ENCODE results near the gene ERBB4. TPM values are rescaled to one million over a fixed set of nuclear protein-coding genes. Genes with fewer than 3 reads are reported as not detected.

Gene ERBB4
- total RNA-seq, 1 experiment from 2014 or later, result 0.04 TPM

- H3K27me3 ChIP-seq (ENCODE audit: insufficient read depth, low read length), result no peaks in the 10 kb centered on the region
- no peak overlapping the region for H4K5ac ChIP-seq (ENCODE audit: insufficient read length, low read depth, low read length)
- H3K56ac ChIP-seq (ENCODE audit: insufficient read length, low read depth, low read length), result no peak overlapping the region
- H3K27ac ChIP-seq (ENCODE audit: insufficient read length, low read depth, low read length), result no peak overlapping the region
- H3T11ph ChIP-seq (ENCODE audit: low read length), result no peak overlapping the region
- DNase-seq, result no peak
- H3K27me3 Mint-ChIP-seq (ENCODE audit: low read depth), result no peaks in the 10 kb centered on the region
- H3K23ac ChIP-seq (ENCODE audit: insufficient read length, low read depth, low read length), result no peak overlapping the region
- H3K4me1 Mint-ChIP-seq, result 0 out of 4 replicates have a peak, but pooled peaks cover 0 to 5% of the 10 kb centered on the region in 2 experiments
- H4K8ac ChIP-seq (replicated peaks; ENCODE audit: insufficient read length, low read depth, low read length), result no peak overlapping the region
- H3K18ac ChIP-seq (ENCODE audit: insufficient read length, low read depth, low read length), result no peak overlapping the region
- no peak overlapping the region for H3K4ac ChIP-seq (ENCODE audit: low read depth, low read length)
- no peak overlapping the region for H2BK5ac ChIP-seq (ENCODE audit: insufficient read length, low read length)
- no peaks in the 10 kb centered on the region for H3K9me3 Mint-ChIP-seq
- no peaks in the 10 kb centered on the region for H3K79me2 ChIP-seq (ENCODE audit: insufficient read depth, low read length)
- no peak overlapping the region for H3K9ac ChIP-seq (ENCODE audit: extremely low read depth, insufficient read length, low read length)
- no peaks in the 10 kb centered on the region for H3K23me2 ChIP-seq (ENCODE audit: insufficient read length, low read depth, low read length, poor library complexity, severe bottlenecking)
- no peaks in the 10 kb centered on the region for H3K9me3 ChIP-seq (ENCODE audit: control insufficient read depth, low read depth, low read length)
- no peak overlapping the region for H3K4me2 ChIP-seq (ENCODE audit: insufficient read depth, insufficient read length, low read length)
- H3K4me3 Mint-ChIP-seq, result no peak overlapping the region
- H3K79me1 ChIP-seq (ENCODE audit: insufficient read depth, low read depth, low read length, poor library complexity, severe bottlenecking), result no peaks in the 10 kb centered on the region
- H2BK12ac ChIP-seq (ENCODE audit: insufficient read length, low read depth, low read length), result no peak overlapping the region
- H2BK120ac ChIP-seq (ENCODE audit: low read depth, low read length, poor library complexity, severe bottlenecking), result no peak overlapping the region
- H2AFZ ChIP-seq (ENCODE audit: low read length), result no peak overlapping the region
- no peaks in the 10 kb centered on the region for H4K20me1 ChIP-seq (ENCODE audit: control insufficient read depth, insufficient read depth, insufficient read length)
- no peak overlapping the region for H2AK5ac ChIP-seq (ENCODE audit: insufficient read length, low read length)
- no peak overlapping the region for H2BK20ac ChIP-seq (ENCODE audit: low read depth, low read length, poor library complexity, severe bottlenecking)
- no peak for TF ChIP-seq CTCF (conservative IDR thresholded peaks at IDR 0.05)
- no CpG with 5 or more reads among the region's 4 CpGs for WGBS (ENCODE audit: extremely low coverage, insufficient read length, low lambda C conversion rate)
- no peaks in the 10 kb centered on the region for H3K4me1 ChIP-seq (ENCODE audit: insufficient read depth, low read length)
- H4K91ac ChIP-seq (ENCODE audit: insufficient read length, low read depth, low read length), result no peak overlapping the region
- H3K36me3 Mint-ChIP-seq (ENCODE audit: insufficient read depth in 1 of 3, low read depth in 3 of 3), result no peaks in the 10 kb centered on the region
- H3K27ac Mint-ChIP-seq, result no peak overlapping the region
- no peak overlapping the region for H2BK15ac ChIP-seq (ENCODE audit: low read depth, low read length)
- no peak overlapping the region for H3K14ac ChIP-seq (ENCODE audit: insufficient read depth, low read length)
Measured at GRCh38 chr2:211930331-211930730, 608.3 kb downstream of the ERBB4 start.

Data from H9 (cell line).